HPDE6-E6E7 (cell line): ENCODE results near the gene ECM2.

Experiments
- DNase-seq: peaks from one replicate; pipeline ENCODE4 v3.0.0; 2011; ENCODE audit warnings: missing footprints; ENCODE audit errors: extremely low spot score

The ECM2 gene

DNA sequence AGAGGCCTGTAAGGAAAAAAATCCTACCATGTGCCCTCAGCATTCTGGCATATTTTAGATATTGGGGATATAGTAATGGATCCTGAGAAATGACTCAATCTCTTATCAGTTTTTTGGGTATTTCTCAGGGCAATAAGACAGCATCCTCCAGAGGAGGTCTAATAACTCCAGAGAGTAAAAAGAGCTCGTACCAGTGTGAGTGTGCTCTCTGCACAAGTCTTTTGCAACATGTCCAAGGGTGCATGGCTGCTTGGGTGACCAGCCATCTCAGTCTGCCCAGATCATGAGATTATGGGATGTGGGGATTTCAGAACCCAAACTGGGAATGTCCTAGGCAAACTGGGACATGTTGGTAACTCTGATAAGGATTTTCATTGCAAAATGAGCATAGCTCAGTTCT is 68.7 kb downstream of the ECM2 start:
- DNase-seq: no peak

DNA sequence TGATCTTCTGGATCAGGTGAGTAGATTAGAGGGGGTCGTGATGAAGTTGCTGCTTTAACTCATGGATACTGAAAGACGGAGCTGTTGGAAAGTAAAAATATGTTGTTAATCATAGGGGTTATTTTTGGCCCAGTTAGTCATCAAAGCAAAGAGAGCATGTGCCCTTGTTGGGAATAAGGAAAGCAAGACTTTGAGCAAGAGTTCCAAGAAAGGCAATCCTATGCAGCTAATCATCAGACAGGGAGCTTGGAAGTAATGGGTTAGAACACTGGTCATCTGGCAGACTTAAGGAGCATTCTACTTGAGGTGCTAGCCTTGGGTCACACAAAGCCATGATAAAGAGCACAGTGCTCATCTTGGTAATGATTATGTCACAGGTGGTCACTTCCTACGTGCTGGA is 71.8 kb downstream of the ECM2 start:
- DNase-seq: peak; percentile 22

DNA sequence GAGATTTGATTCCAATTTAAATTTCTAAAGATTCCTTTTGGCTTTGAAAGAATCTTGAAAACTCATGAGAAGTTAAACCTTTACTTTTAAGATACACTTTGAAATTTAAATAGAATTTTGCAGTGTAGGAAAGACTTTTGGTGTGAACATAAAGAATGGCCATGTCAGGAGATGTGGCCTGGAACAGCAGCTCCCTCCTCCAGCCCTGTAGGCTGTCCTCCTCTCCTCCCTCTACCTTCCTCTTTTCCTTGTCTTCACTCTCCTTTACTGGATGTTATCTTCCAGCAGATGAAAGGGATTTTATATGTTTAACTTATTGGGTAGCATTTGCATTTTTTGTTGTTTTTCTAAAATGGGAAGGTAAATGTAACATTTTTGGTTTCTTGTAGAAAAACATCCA is 72.4 kb downstream of the ECM2 start:
- no peak for DNase-seq

DNA sequence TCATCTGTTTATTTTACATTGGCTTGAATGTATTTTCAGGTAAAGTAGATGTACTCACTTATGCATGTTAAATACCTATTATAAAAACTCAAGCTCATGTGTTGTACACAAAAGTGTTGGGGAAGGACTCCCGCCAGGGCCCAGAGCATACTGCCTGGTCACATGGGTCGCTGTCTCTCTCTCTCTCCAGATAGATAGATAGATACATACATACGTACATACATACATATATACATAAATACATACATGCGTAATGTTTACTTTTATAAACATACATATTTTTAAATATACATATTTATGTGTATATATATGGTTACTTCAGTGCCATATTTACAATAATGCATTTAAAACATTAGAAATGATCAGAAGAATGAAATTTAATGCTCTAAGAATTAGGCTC is 78.2 kb downstream of the ECM2 start:
- DNase-seq: no peak

DNA sequence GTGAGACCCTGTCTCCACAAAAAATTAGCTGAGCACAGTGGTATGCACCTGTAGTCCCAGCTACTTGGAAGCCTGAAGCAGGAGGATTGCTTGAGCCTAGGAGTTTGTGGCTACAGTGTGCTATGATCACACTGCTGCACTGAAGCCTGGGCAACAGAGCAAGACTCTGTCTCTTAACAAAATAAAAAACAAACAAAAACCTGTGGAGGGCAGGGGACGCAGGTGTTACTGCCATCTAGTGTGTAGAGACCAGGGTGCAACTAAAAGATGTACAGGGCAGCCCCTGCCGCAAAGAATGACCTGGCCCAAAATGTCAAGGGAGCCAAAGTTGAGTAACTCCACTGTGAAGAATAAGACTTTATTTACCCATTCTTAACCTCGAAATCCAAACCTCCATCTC is 80.6 kb downstream of the ECM2 start:
- no peak for DNase-seq

DNA sequence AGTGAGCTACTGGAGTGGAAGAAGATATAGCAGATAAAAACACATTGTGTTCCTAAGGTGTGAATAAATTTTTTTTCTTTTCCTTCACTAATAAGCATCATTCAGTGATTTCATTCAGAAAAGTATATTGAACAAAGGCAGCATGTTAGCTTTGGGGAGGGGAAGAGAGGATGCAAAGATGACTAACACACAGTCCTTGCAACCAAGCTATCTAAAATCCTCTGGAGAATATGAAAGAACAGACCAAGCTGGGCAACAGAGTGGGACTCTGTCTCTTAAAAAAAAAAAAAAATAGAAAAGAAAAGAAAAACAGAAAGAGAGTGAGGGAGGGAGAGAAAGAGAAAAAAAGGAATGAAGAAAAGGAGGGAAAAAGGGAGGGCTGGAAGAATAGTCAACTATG is 89.3 kb downstream of the ECM2 start:
- DNase-seq: no peak
